HepG2 (cell line): ENCODE data around the gene PDZD7. TPM values are rescaled to one million over a fixed set of nuclear protein-coding genes. Genes with fewer than 3 reads are reported as not detected.

Experiments
- BRCA1 ChIP-seq: sonication (generic); formaldehyde crosslinking; IDR thresholded peaks from 2 replicates; pipeline ENCODE4 v1.4.0; 2020; ENCODE audit warnings: missing genetic modification reagents
- CEBPG ChIP-seq: IDR thresholded peaks from 2 replicates; pipeline ENCODE4 v1.6.1; 2016
- HOXA5 ChIP-seq: sonication (generic); formaldehyde crosslinking; IDR thresholded peaks from 2 replicates; pipeline ENCODE4 v1.4.0; 2020; ENCODE audit warnings: missing genetic modification reagents
- ISL2 ChIP-seq: sonication (generic); formaldehyde crosslinking; IDR thresholded peaks from 2 replicates; pipeline ENCODE4 v1.5.0; 2020; ENCODE audit warnings: missing genetic modification reagents
- JUNB ChIP-seq: sonication (generic); formaldehyde crosslinking; IDR thresholded peaks from 2 replicates; pipeline ENCODE4 v1.8.0; 2022; ENCODE audit warnings: missing genetic modification reagents, mild to moderate bottlenecking, borderline replicate concordance
- MTA1 ChIP-seq: sonication (generic); formaldehyde crosslinking; IDR thresholded peaks from 2 replicates; pipeline ENCODE4 v1.4.0; 2020; ENCODE audit warnings: missing genetic modification reagents, mild to moderate bottlenecking, borderline replicate concordance
- MTF1 ChIP-seq: sonication (generic); formaldehyde crosslinking; IDR thresholded peaks from 2 replicates; pipeline ENCODE4 v1.5.0; 2020; ENCODE audit warnings: missing genetic modification reagents
- MTF2 ChIP-seq: sonication (generic); formaldehyde crosslinking; IDR thresholded peaks from 2 replicates; pipeline ENCODE4 v1.5.0; 2020; ENCODE audit warnings: missing genetic modification reagents, borderline replicate concordance
- MXI1 ChIP-seq: IDR thresholded peaks from 3 replicates; pipeline ENCODE4 v1.6.1; 2012; ENCODE audit warnings: low read depth, low read length, inconsistent platforms, borderline replicate concordance
- NKX3-1 ChIP-seq: sonication (generic); formaldehyde crosslinking; IDR thresholded peaks from 2 replicates; pipeline ENCODE4 v1.5.0; 2020; ENCODE audit warnings: missing genetic modification reagents
- NR2F2 ChIP-seq: IDR thresholded peaks from 2 replicates; pipeline ENCODE4 v1.6.1; 2012; ENCODE audit warnings: low read depth, inconsistent platforms, borderline replicate concordance
- PAF1 ChIP-seq: IDR thresholded peaks from 2 replicates; pipeline ENCODE4 v1.6.1; 2016; ENCODE audit warnings: missing genetic modification reagents, missing compliant biosample characterization
- PAWR ChIP-seq: sonication (generic); formaldehyde crosslinking; IDR thresholded peaks from 2 replicates; pipeline ENCODE4 v1.4.0; 2020; ENCODE audit warnings: missing genetic modification reagents, mild to moderate bottlenecking, borderline replicate concordance
- PHF20 ChIP-seq: sonication (generic); formaldehyde crosslinking; IDR thresholded peaks from 2 replicates; pipeline ENCODE4 v1.5.0; 2020; ENCODE audit warnings: mild to moderate bottlenecking, missing genetic modification reagents
- SOX6 ChIP-seq, 2 experiments: fragments of 450-650 bp in 1 of 2; sonication (generic) in 1 of 2; formaldehyde crosslinking in 1 of 2; IDR thresholded peaks; 2 replicates each; pipeline versions ENCODE4 v1.4.0 to v1.6.1; 2017 to 2020; ENCODE audit warnings: antibody characterized with exemption in 1 of 2, mild to moderate bottlenecking in 1 of 2, missing genetic modification reagents in 1 of 2
- SP5 ChIP-seq: IDR thresholded peaks from 2 replicates; pipeline ENCODE4 v1.6.1; 2016; ENCODE audit warnings: low read depth, borderline replicate concordance
- YEATS4 ChIP-seq: sonication (generic); formaldehyde crosslinking; IDR thresholded peaks from 2 replicates; pipeline ENCODE4 v1.4.0; 2020; ENCODE audit warnings: missing genetic modification reagents, borderline replicate concordance
- ZNF101 ChIP-seq: sonication (generic); formaldehyde crosslinking; IDR thresholded peaks from 2 replicates; pipeline ENCODE4 v1.4.0; 2020; ENCODE audit warnings: mild to moderate bottlenecking, low read depth, missing genetic modification reagents, borderline replicate concordance
- ZNF562 ChIP-seq: sonication (generic); formaldehyde crosslinking; IDR thresholded peaks from 2 replicates; pipeline ENCODE4 v1.8.0; 2022; ENCODE audit warnings: missing genetic modification reagents, borderline replicate concordance
- ZNF678 ChIP-seq: sonication (generic); formaldehyde crosslinking; IDR thresholded peaks from 2 replicates; pipeline ENCODE4 v1.4.0; 2020; ENCODE audit warnings: mild to moderate bottlenecking, missing genetic modification reagents
- ZNF775 ChIP-seq: sonication (generic); formaldehyde crosslinking; IDR thresholded peaks from 2 replicates; pipeline ENCODE4 v1.4.0; 2020; ENCODE audit warnings: missing genetic modification reagents, mild to moderate bottlenecking, moderate library complexity, borderline replicate concordance
- polyA plus RNA-seq, 8 experiments: library from polyadenylated mRNA; depleted of rRNA in 3 of 8; stranded (reverse) in 7 of 8; unstranded in 1 of 8; fragments of >200 nt; fragmentation: Illumina TruSeq in 4 of 8; extraction: Trizol in 4 of 8; gene quantifications; 2 replicates each; pipeline versions ENCODE4 v1.2.1 to v1.2.3, GENCODE V29; 2011 to 2016; ENCODE audit warnings: low read depth in 4 of 8, missing spikeins in 1 of 8, mixed read lengths in 1 of 8; ENCODE audit not compliant: insufficient read depth in 1 of 8
- total RNA-seq, 5 experiments: library from RNA; depleted of rRNA; stranded (reverse); fragments of >200 nt; fragmentation: Illumina TruSeq; extraction: Trizol; gene quantifications; 2 replicates each; pipeline ENCODE4 v1.2.3, GENCODE V29; 2016; ENCODE audit warnings: low read depth in 1 of 5
- TF ChIP-seq, protein P1 (sequence below): sonication (generic); formaldehyde crosslinking; IDR thresholded peaks from 2 replicates; pipeline ENCODE4 v1.9.0; 2022; ENCODE audit warnings: low read depth, missing genetic modification reagents
- TF ChIP-seq, protein P2 (sequence below): sonication (generic); formaldehyde crosslinking; IDR thresholded peaks from 2 replicates; pipeline ENCODE4 v1.5.1; 2020; ENCODE audit warnings: mild to moderate bottlenecking, missing genetic modification reagents, moderate library complexity
- TF ChIP-seq, protein P3 (sequence below): sonication (generic); formaldehyde crosslinking; IDR thresholded peaks from 2 replicates; pipeline ENCODE4 v1.8.0; 2023; ENCODE audit warnings: mild to moderate bottlenecking, missing genetic modification reagents

The PDZD7 gene
- total and polyA plus RNA-seq, 2 of the 13 experiments (the other 11 are each of a cell fraction or from before 2014, with no cell fraction given): 0.58 to 0.73 TPM

DNA sequence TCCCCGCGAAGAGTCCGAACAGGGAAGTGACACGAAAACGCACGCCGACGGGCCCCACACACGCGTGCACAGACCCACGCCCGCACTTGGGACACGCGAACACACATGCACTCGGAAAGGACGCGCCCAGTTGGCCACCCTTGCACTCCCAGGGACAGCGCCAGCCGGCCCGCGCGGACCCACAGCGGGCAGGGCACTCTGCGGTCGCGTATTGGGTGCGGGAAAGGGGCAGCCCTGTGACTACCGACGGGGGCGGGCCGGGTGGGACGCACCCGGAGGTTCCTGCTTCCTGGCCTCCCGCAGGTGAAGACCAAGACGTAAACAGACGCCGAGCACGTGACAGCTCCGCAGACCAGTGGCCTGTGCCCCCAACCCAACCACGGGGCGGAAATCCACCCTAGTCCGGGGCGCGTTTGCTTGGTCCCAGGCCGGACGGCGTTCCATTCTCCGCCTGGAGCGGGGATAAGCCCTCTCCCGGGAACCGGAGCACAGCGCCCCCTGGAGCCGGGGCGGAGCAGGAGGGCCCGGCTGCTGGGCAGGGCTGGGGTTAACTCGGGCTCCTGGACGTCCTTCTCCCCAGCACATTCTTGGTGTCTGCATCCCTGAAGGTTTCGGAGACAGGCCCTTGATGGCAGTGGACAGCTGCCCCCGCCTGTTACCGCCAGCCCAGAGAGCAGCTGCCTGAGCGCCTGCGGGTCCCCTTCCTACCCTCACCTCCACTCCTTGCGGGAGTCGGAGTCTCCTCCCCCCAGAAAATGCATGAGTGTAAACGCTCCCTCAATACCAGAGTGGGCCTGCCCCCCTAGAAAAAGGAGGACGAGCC, 33.4 kb downstream of the PDZD7 start (continued):
- TF ChIP-seq, protein P1, sequence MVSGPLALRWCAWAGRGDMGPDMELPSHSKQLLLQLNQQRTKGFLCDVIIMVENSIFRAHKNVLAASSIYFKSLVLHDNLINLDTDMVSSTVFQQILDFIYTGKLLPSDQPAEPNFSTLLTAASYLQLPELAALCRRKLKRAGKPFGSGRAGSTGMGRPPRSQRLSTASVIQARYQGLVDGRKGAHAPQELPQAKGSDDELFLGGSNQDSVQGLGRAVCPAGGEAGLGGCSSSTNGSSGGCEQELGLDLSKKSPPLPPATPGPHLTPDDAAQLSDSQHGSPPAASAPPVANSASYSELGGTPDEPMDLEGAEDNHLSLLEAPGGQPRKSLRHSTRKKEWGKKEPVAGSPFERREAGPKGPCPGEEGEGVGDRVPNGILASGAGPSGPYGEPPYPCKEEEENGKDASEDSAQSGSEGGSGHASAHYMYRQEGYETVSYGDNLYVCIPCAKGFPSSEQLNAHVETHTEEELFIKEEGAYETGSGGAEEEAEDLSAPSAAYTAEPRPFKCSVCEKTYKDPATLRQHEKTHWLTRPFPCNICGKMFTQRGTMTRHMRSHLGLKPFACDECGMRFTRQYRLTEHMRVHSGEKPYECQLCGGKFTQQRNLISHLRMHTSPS: no peak; the same call in 1 of the 2 replicates
- TF ChIP-seq ZNF775 (CRISPR knock-in tag) (no peak), SP5 (no peak; the same call in 1 of the 2 replicates), PAF1 (CRISPR knock-in tag) (no peak), NR2F2 (no peak; the same call in 1 of the 2 replicates), MTA1 (CRISPR knock-in tag) (no peak), MTF2 (CRISPR knock-in tag) (no peak), ISL2 (CRISPR knock-in tag) (peak; percentile 45), ZNF678 (CRISPR knock-in tag) (0 out of 2 replicates have a peak, but pooled peaks have one; percentile 6), PAWR (no peak), JUNB (CRISPR knock-in tag) (no peak), SOX6 (IDR thresholded peaks at IDR 0.05) (no peak), SOX6 (CRISPR knock-in tag; IDR thresholded peaks at IDR 0.05) (no peak), PHF20 (CRISPR knock-in tag) (peak; percentile 44), ZNF562 (CRISPR knock-in tag) (no peak), MTF1 (no peak), MXI1 (peak; percentile 33; the same call in 1 of the 3 replicates), BRCA1 (CRISPR knock-in tag) (no peak), HOXA5 (CRISPR knock-in tag) (no peak), YEATS4 (CRISPR knock-in tag) (peak; percentile 40; the same call in 1 of the 2 replicates), NKX3-1 (CRISPR knock-in tag) (no peak), ZNF101 (CRISPR knock-in tag) (no peak), CEBPG (no peak)
- TF ChIP-seq, protein P2, sequence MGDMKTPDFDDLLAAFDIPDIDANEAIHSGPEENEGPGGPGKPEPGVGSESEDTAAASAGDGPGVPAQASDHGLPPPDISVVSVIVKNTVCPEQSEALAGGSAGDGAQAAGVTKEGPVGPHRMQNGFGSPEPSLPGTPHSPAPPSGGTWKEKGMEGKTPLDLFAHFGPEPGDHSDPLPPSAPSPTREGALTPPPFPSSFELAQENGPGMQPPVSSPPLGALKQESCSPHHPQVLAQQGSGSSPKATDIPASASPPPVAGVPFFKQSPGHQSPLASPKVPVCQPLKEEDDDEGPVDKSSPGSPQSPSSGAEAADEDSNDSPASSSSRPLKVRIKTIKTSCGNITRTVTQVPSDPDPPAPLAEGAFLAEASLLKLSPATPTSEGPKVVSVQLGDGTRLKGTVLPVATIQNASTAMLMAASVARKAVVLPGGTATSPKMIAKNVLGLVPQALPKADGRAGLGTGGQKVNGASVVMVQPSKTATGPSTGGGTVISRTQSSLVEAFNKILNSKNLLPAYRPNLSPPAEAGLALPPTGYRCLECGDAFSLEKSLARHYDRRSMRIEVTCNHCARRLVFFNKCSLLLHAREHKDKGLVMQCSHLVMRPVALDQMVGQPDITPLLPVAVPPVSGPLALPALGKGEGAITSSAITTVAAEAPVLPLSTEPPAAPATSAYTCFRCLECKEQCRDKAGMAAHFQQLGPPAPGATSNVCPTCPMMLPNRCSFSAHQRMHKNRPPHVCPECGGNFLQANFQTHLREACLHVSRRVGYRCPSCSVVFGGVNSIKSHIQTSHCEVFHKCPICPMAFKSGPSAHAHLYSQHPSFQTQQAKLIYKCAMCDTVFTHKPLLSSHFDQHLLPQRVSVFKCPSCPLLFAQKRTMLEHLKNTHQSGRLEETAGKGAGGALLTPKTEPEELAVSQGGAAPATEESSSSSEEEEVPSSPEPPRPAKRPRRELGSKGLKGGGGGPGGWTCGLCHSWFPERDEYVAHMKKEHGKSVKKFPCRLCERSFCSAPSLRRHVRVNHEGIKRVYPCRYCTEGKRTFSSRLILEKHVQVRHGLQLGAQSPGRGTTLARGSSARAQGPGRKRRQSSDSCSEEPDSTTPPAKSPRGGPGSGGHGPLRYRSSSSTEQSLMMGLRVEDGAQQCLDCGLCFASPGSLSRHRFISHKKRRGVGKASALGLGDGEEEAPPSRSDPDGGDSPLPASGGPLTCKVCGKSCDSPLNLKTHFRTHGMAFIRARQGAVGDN (CRISPR knock-in tag): peak; percentile 70
- TF ChIP-seq, protein P3, sequence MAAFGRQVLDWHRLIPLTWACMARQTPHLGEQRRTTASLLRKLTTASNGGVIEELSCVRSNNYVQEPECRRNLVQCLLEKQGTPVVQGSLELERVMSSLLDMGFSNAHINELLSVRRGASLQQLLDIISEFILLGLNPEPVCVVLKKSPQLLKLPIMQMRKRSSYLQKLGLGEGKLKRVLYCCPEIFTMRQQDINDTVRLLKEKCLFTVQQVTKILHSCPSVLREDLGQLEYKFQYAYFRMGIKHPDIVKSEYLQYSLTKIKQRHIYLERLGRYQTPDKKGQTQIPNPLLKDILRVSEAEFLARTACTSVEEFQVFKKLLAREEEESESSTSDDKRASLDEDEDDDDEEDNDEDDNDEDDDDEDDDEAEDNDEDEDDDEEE (CRISPR knock-in tag): no peak
